MM.1S (cell line): ENCODE results near the gene TLE1.
"Not testable (repeated sequence)": the region's sequence is repeated elsewhere in the genome, so short reads cannot be mapped to it uniquely, and the experiment has no call there.

Source experiments
- DNase-seq: peaks from one replicate; pipeline ENCODE4 v3.0.0-alpha.2; 2015
- H2AFZ ChIP-seq: fragments of 300-600 bp; sonication (generic); 2 replicates; pipeline ENCODE4 v1.6.0; 2016; ENCODE audit warnings: antibody characterized with exemption, low read length
- H3F3A ChIP-seq: fragments of 300-600 bp; sonication (generic); 2 replicates; pipeline ENCODE4 v1.6.1; 2016; ENCODE audit warnings: mild to moderate bottlenecking, antibody characterized with exemption, low read length, moderate library complexity, mixed read lengths; ENCODE audit not compliant: insufficient read depth
- H3K27ac ChIP-seq: fragments of 300-600 bp; sonication (generic); 2 replicates; pipeline ENCODE4 v1.5.1; 2016; ENCODE audit warnings: mild to moderate bottlenecking, low read length
- H3K27me3 ChIP-seq: fragments of 300-600 bp; sonication (generic); replicated peaks from 2 replicates; pipeline ENCODE4 v1.6.0; 2016; ENCODE audit warnings: low read length; ENCODE audit not compliant: insufficient read depth
- H3K36me3 ChIP-seq: fragments of 300-600 bp; sonication (generic); replicated peaks from 2 replicates; pipeline ENCODE4 v1.6.1; 2016; ENCODE audit warnings: mild to moderate bottlenecking, low read length, mixed read lengths; ENCODE audit not compliant: insufficient read depth
- H3K4me1 ChIP-seq: fragments of 300-600 bp; sonication (generic); 2 replicates; pipeline ENCODE4 v1.6.1; 2016; ENCODE audit warnings: low read length, mixed read lengths
- H3K4me2 ChIP-seq: fragments of 300-600 bp; sonication (generic); 2 replicates; pipeline ENCODE4 v1.6.0; 2016; ENCODE audit warnings: low read depth, low read length
- H3K4me3 ChIP-seq: fragments of 300-600 bp; sonication (generic); 2 replicates; pipeline ENCODE4 v1.5.1; 2016; ENCODE audit warnings: low read length, mixed read lengths
- H3K79me2 ChIP-seq: fragments of 300-600 bp; sonication (generic); 2 replicates; pipeline ENCODE4 v1.6.1; 2016; ENCODE audit warnings: mixed run types, low read length, mixed read lengths
- H3K9ac ChIP-seq: fragments of 300-600 bp; sonication (generic); 2 replicates; pipeline ENCODE4 v1.6.1; 2016; ENCODE audit warnings: low read length, mixed read lengths
- H3K9me2 ChIP-seq: fragments of 300-600 bp; sonication (generic); replicated peaks from 2 replicates; pipeline ENCODE4 v1.6.1; 2016; ENCODE audit warnings: mild to moderate bottlenecking, low read length, mixed read lengths; ENCODE audit not compliant: insufficient read depth
- H3K9me3 ChIP-seq: fragments of 300-600 bp; sonication (generic); replicated peaks from 2 replicates; pipeline ENCODE4 v1.6.1; 2016; ENCODE audit warnings: mild to moderate bottlenecking, low read length, mixed read lengths; ENCODE audit not compliant: insufficient read depth
- H4K20me1 ChIP-seq: fragments of 300-600 bp; sonication (generic); 2 replicates; pipeline ENCODE4 v1.6.1; 2016; ENCODE audit warnings: mild to moderate bottlenecking, low read length, moderate library complexity, mixed read lengths; ENCODE audit not compliant: insufficient read depth
- EZH2 ChIP-seq: fragments of 300-600 bp; sonication (generic); optimal IDR thresholded peaks from 2 replicates; pipeline ENCODE3; 2017; ENCODE audit warnings: low read depth, mild to moderate bottlenecking, antibody characterized with exemption, low read length, mixed read lengths
- EZH2phosphoT487 ChIP-seq: fragments of 300-600 bp; sonication (generic); IDR thresholded peaks from 2 replicates; pipeline ENCODE4 v1.6.1; 2018; ENCODE audit warnings: antibody characterized with exemption, low read length
- TF ChIP-seq, protein P1 (sequence below): fragments of 300-600 bp; sonication (generic); IDR thresholded peaks from 2 replicates; pipeline ENCODE4 v1.5.1; 2016; ENCODE audit warnings: antibody characterized with exemption, low read length, mixed read lengths

TLE1 gene

GRCh38 chr9:81607593-81608288 is 81.6 kb downstream of the TLE1 start:
- H3K36me3 ChIP-seq = no peaks in the 10 kb centered on the region

GRCh38 chr9:81606261-81606660 is 83.1 kb downstream of the TLE1 start:
- H3K27ac ChIP-seq, H3K79me2 ChIP-seq, H2AFZ ChIP-seq, H3K4me1 ChIP-seq, H3F3A ChIP-seq, H4K20me1 ChIP-seq, H3K9ac ChIP-seq, H3K9me3 ChIP-seq, H3K4me2 ChIP-seq, H3K4me3 ChIP-seq, H3K27me3 ChIP-seq, H3K36me3 ChIP-seq, DNase-seq, H3K9me2 ChIP-seq: not testable (repeated sequence)

More at GRCh38 chr9:81607593-81608288, 81.6 kb downstream of the TLE1 start:
- no peak overlapping the region for H3K9ac ChIP-seq
- no peaks in the 10 kb centered on the region for H3F3A ChIP-seq
- H4K20me1 ChIP-seq = no peaks in the 10 kb centered on the region
- H3K9me2 ChIP-seq = no peaks in the 10 kb centered on the region
- no peaks in the 10 kb centered on the region for H3K79me2 ChIP-seq
- H3K4me2 ChIP-seq = no peak overlapping the region
- H3K9me3 ChIP-seq = no peaks in the 10 kb centered on the region
- H2AFZ ChIP-seq = no peak overlapping the region
- TF ChIP-seq EZH2 (no peak), EZH2phosphoT487 (no peak)
- TF ChIP-seq, protein P1, sequence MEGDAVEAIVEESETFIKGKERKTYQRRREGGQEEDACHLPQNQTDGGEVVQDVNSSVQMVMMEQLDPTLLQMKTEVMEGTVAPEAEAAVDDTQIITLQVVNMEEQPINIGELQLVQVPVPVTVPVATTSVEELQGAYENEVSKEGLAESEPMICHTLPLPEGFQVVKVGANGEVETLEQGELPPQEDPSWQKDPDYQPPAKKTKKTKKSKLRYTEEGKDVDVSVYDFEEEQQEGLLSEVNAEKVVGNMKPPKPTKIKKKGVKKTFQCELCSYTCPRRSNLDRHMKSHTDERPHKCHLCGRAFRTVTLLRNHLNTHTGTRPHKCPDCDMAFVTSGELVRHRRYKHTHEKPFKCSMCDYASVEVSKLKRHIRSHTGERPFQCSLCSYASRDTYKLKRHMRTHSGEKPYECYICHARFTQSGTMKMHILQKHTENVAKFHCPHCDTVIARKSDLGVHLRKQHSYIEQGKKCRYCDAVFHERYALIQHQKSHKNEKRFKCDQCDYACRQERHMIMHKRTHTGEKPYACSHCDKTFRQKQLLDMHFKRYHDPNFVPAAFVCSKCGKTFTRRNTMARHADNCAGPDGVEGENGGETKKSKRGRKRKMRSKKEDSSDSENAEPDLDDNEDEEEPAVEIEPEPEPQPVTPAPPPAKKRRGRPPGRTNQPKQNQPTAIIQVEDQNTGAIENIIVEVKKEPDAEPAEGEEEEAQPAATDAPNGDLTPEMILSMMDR = no peak
- no peak overlapping the region for H3K27ac ChIP-seq
- no peak for DNase-seq
- H3K27me3 ChIP-seq = no peaks in the 10 kb centered on the region
- H3K4me3 ChIP-seq = no peak overlapping the region
- H3K4me1 ChIP-seq = no peaks in the 10 kb centered on the region

DNA sequence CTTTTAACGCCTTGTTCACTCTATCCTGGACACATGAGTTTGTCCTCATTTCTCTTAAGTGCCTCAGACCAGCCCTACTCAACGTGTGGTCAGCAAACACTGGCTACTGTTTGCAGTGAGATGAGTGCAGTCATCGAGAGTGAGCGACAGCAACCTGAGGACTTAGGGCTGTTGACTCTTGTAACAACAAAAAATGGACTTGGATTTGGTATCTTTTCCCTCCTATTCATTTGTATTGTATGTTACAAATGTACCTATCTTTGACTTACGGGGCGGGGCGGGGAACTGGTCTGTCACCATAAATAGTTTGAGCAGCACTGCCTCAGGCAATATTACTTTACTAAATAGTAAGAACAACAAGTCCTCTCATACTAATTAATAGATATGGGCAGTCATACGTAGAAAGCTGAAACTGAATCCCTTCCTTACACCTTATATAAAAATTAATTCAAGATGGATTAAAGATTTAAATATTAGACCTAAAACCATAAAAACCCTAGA is 84.1 kb downstream of the TLE1 start:
- TF ChIP-seq, protein P1 = no peak
- TF ChIP-seq EZH2 (no peak), EZH2phosphoT487 (no peak)
- Histone ChIP-seq H3K79me2 (no peaks in the 10 kb centered on the region), H3K9me3 (no peaks in the 10 kb centered on the region), H4K20me1 (no peaks in the 10 kb centered on the region), H3K27ac (no peak overlapping the region), H2AFZ (no peak overlapping the region), H3F3A (no peaks in the 10 kb centered on the region), H3K36me3 (no peaks in the 10 kb centered on the region), H3K4me2 (no peak overlapping the region), H3K4me1 (no peaks in the 10 kb centered on the region), H3K4me3 (no peak overlapping the region), H3K9me2 (no peaks in the 10 kb centered on the region), H3K9ac (no peak overlapping the region), H3K27me3 (no peaks in the 10 kb centered on the region)
- no peak for DNase-seq
